ENCODE measurements around the gene CBARP.

CBARP gene, protein sequence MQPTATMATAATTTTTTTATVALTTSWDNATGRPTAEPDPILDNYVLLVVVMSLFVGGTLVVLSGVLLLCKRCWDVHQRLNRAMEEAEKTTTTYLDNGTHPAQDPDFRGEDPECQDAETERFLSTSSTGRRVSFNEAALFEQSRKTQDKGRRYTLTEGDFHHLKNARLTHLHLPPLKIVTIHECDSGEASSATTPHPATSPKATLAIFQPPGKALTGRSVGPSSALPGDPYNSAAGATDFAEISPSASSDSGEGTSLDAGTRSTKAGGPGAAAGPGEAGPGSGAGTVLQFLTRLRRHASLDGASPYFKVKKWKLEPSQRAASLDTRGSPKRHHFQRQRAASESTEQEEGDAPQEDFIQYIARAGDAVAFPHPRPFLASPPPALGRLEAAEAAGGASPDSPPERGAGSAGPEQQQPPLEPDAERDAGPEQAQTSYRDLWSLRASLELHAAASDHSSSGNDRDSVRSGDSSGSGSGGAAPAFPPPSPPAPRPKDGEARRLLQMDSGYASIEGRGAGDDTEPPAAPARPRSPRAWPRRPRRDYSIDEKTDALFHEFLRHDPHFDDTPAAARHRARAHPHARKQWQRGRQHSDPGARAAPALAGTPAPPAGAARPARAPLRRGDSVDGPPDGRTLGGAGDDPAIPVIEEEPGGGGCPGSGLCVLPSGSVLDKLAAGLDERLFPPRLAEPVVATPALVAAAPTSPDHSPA

DNA sequence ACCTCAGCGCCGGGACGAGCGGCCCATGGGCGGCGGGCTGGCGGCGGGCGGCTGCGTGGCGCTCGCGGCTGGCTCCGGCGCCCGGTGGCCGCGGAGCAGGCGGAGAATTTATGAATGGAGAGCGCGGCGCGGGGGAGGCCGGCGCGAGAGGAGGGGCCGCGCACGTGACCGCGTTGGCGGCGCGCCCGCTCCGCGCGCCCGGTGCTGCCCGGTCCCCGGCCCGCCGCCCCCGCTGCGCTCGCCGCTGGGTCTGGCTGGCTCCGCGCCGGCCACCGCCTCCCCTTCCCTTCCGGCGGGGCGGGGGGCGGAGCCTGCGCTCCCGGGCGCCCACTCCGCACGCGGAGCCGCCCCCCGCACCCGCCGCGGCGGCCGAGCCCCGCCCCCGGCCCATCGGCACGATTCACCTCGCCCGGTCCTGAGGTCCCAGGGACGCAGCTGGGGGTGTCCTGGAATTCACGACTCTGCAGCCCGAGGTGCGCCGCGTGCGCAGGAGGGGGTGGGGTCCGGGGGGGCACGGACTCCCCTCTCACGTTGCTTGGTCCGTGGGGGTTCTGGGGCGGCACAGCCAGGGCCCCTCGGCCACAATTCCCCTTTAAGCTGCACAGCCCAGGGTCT is at the start of gene CBARP:
CBARP (minus strand) TSS at position 252 of the 615 bp plus-strand sequence. CDS start 1,905 bp downstream, outside the sequence.
- DNase-seq (ENCODE audit: low read depth), result no peak
- peak within 1 kb of the TSS; percentile 61 for H3K4me3 ChIP-seq (ENCODE audit: low read depth, low read length)

GRCh38 chr19:1286487-1287353 is 48.9 kb upstream of the CBARP start:
- DNase-seq (ENCODE audit: low read depth), result no peak
- 0 out of 2 replicates have a peak overlapping the region, but pooled peaks have one; percentile 2 for H3K4me3 ChIP-seq (ENCODE audit: low read depth, low read length)
- no peak for TF ChIP-seq CTCF (IDR thresholded peaks at IDR 0.05; ENCODE audit: control insufficient read depth, extremely low read depth, insufficient read depth)

More for the DNA sequence above, at the start of gene CBARP:
- no peak for TF ChIP-seq CTCF (IDR thresholded peaks at IDR 0.05; ENCODE audit: control insufficient read depth, extremely low read depth, insufficient read depth)

- no peak for DNase-seq (ENCODE audit: low read depth)
- TF ChIP-seq CTCF (IDR thresholded peaks at IDR 0.05; ENCODE audit: control insufficient read depth, extremely low read depth, insufficient read depth), result peak; percentile 19; the same call in 1 of the 2 replicates
- 0 out of 2 replicates have a peak within 1 kb of the TSS, but pooled peaks have one; percentile 2 for H3K4me3 ChIP-seq (ENCODE audit: low read depth, low read length)
Observed at GRCh38 chr19:1285737-1286360, 48.0 kb upstream of the CBARP start, which contains the start of gene EFNA2. EFNA2 (plus strand) TSS chr19:1285873; CDS start chr19:1286169, 296 bp downstream.

GRCh38 chr19:1284979-1285736 is 47.4 kb upstream of the CBARP start:
- DNase-seq (ENCODE audit: low read depth), result no peak
- no peak overlapping the region for H3K4me3 ChIP-seq (ENCODE audit: low read depth, low read length)

More at GRCh38 chr19:1284979-1285736, 47.4 kb upstream of the CBARP start:
- no peak for TF ChIP-seq CTCF (IDR thresholded peaks at IDR 0.05; ENCODE audit: control insufficient read depth, extremely low read depth, insufficient read depth)
